Calu3 (cell line): Measurements from ENCODE around the gene SLC17A7. TPM values are rescaled to one million over a fixed set of nuclear protein-coding genes. Genes with fewer than 3 reads are reported as not detected.

ENCODE experiments used
- BruUV-seq: library from RNA; stranded (reverse); fragments of 400-500 nt; replicated peaks from 2 replicates; lab custom pipeline; 2021; lab: Mats Ljungman, UMichigan
- CTCF ChIA-PET: fragments of 300-600 bp; sonication (Branson Sonifier 250); formaldehyde crosslinking; loops from one replicate; lab custom pipeline; 2022; ENCODE audit warnings: antibody characterized with exemption; lab: Charles Lee
- DNase-seq: peaks from one replicate; pipeline ENCODE4 v3.0.0; 2022
- H3K27ac Mint-ChIP-seq: one replicate; pipeline ENCODE4 v1.8.0; 2022; ENCODE audit warnings: mixed read lengths; ENCODE audit not compliant: unreplicated experiment
- H3K27me3 Mint-ChIP-seq: one replicate; pipeline ENCODE4 v1.8.0; 2022; ENCODE audit warnings: mixed read lengths; ENCODE audit not compliant: unreplicated experiment
- H3K36me3 Mint-ChIP-seq: one replicate; pipeline ENCODE4 v1.8.0; 2022; ENCODE audit warnings: mild to moderate bottlenecking, moderate library complexity, mixed read lengths; ENCODE audit not compliant: insufficient read depth, unreplicated experiment
- H3K4me1 Mint-ChIP-seq: one replicate; pipeline ENCODE4 v1.8.0; 2022; ENCODE audit warnings: mild to moderate bottlenecking, low read depth, mixed read lengths; ENCODE audit not compliant: unreplicated experiment
- H3K4me3 Mint-ChIP-seq: one replicate; pipeline ENCODE4 v1.8.0; 2022; ENCODE audit warnings: mild to moderate bottlenecking, low read depth, moderate library complexity, mixed read lengths; ENCODE audit not compliant: unreplicated experiment
- H3K9me3 Mint-ChIP-seq: one replicate; pipeline ENCODE4 v1.8.0; 2022; ENCODE audit warnings: low read depth, mixed read lengths; ENCODE audit not compliant: unreplicated experiment
- intact Hi-C: fragments of 100-400 bp; cut with micrococcal nuclease; formaldehyde crosslinking; loops from one replicate; pipeline ENCODE4 v1.10.0; 2022; ENCODE audit not compliant: unreplicated experiment
- total RNA-seq: library from RNA; stranded (reverse); gene quantifications from 2 replicates; pipeline ENCODE4 v1.2.3, GENCODE V29; 2022
- TF ChIP-seq, protein P1 (sequence below): fragments of 200-600 bp; IDR thresholded peaks from one replicate; pipeline ENCODE4 v1.8.0; 2022; ENCODE audit warnings: antibody characterized with exemption; ENCODE audit not compliant: unreplicated experiment

The SLC17A7 gene
- total RNA-seq, 1 experiment from 2014 or later: not detected

- H3K4me3 Mint-ChIP-seq: peak overlapping the region; percentile 73
- H3K36me3 Mint-ChIP-seq: peaks cover 37% of the 10 kb centered on the region
- H3K27ac Mint-ChIP-seq: no peak overlapping the region
- H3K9me3 Mint-ChIP-seq: no peaks in the 10 kb centered on the region
- peaks cover 58% of the 10 kb centered on the region for H3K27me3 Mint-ChIP-seq
- intact Hi-C loops: no loop called here
- DNase-seq: peak; percentile 32
- H3K4me1 Mint-ChIP-seq: peaks cover 27% of the 10 kb centered on the region
- CTCF ChIA-PET: interaction anchor here (0.5 to 1.5 kb wide), 13 partner anchors 10 to 345 kb away, joined by 3 to 14 read pairs (median 5); partner anchors contain the start of genes ALDH16A1 and PIH1D1
- BruUV-seq: no TSS peak
- TF ChIP-seq, protein P1, sequence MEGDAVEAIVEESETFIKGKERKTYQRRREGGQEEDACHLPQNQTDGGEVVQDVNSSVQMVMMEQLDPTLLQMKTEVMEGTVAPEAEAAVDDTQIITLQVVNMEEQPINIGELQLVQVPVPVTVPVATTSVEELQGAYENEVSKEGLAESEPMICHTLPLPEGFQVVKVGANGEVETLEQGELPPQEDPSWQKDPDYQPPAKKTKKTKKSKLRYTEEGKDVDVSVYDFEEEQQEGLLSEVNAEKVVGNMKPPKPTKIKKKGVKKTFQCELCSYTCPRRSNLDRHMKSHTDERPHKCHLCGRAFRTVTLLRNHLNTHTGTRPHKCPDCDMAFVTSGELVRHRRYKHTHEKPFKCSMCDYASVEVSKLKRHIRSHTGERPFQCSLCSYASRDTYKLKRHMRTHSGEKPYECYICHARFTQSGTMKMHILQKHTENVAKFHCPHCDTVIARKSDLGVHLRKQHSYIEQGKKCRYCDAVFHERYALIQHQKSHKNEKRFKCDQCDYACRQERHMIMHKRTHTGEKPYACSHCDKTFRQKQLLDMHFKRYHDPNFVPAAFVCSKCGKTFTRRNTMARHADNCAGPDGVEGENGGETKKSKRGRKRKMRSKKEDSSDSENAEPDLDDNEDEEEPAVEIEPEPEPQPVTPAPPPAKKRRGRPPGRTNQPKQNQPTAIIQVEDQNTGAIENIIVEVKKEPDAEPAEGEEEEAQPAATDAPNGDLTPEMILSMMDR: no peak
Observed at GRCh38 chr19:49442354-49442753, 1.0 kb upstream of the SLC17A7 start.

- DNase-seq: no peak
- H3K4me3 Mint-ChIP-seq: peak overlapping the region; percentile 73
- H3K27me3 Mint-ChIP-seq: peaks cover 62% of the 10 kb centered on the region
- CTCF ChIA-PET: interaction anchor here (0.6 to 1.5 kb wide), 6 partner anchors 11 to 214 kb away, joined by 3 to 6 read pairs (median 4); partner anchors contain the start of gene ALDH16A1
- no TSS peak for BruUV-seq
- no peaks in the 10 kb centered on the region for H3K9me3 Mint-ChIP-seq
- TF ChIP-seq, protein P1: no peak
- H3K36me3 Mint-ChIP-seq: peaks cover 33% of the 10 kb centered on the region
- peaks cover 27% of the 10 kb centered on the region for H3K4me1 Mint-ChIP-seq
- intact Hi-C loops: no loop called here
- H3K27ac Mint-ChIP-seq: no peak overlapping the region
Observed at GRCh38 chr19:49441960-49442350, 628 bp upstream of the SLC17A7 start.

GRCh38 chr19:49440439-49441209, 703 bp downstream of the SLC17A7 start:
- no TSS peak for BruUV-seq
- H3K9me3 Mint-ChIP-seq: no peaks in the 10 kb centered on the region
- CTCF ChIA-PET: interaction anchor here (0.5 to 0.6 kb wide), 2 partner anchors 40 to 207 kb away, joined by 3 to 4 read pairs; no protein-coding TSS in a partner anchor
- peaks cover 75% of the 10 kb centered on the region for H3K27me3 Mint-ChIP-seq
- peaks cover 39% of the 10 kb centered on the region for H3K36me3 Mint-ChIP-seq
- no peak for DNase-seq
- peak overlapping the region; percentile 10 for H3K4me3 Mint-ChIP-seq
- intact Hi-C loops: no loop called here
- TF ChIP-seq, protein P1: no peak
- H3K27ac Mint-ChIP-seq: no peak overlapping the region
- peaks cover 27% of the 10 kb centered on the region for H3K4me1 Mint-ChIP-seq

DNA sequence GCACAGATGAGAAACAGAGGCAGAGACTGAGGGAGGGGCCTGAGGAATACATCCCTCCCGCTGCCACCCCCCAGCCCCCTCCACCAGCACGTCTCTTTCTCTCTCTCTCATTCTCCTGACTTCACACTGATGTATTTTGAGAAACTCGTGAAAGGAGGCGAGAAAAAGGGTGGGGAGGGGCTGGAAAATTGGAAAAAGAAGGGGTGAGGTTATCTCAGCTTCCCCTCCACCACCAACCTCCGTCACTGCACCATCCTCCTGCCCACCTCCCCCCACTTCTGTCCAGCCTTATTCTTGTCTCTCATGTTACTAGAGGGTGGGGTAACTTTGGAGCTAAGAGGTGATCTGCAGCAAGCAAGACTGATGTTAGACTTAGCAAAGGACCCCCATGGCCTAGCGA, 1.5 kb downstream of the SLC17A7 start:
- H3K4me1 Mint-ChIP-seq: peaks cover 27% of the 10 kb centered on the region
- no peaks in the 10 kb centered on the region for H3K9me3 Mint-ChIP-seq
- intact Hi-C loops: no loop called here
- TF ChIP-seq, protein P1: no peak
- peaks cover 39% of the 10 kb centered on the region for H3K36me3 Mint-ChIP-seq
- H3K4me3 Mint-ChIP-seq: no peak overlapping the region
- H3K27ac Mint-ChIP-seq: no peak overlapping the region
- no peak for DNase-seq
- H3K27me3 Mint-ChIP-seq: peaks cover 83% of the 10 kb centered on the region
- CTCF ChIA-PET: interaction anchor here (0.5 to 0.6 kb wide), 2 partner anchors 42 to 207 kb away, joined by 3 to 12 read pairs; no protein-coding TSS in a partner anchor
- BruUV-seq: no TSS peak
